Activated effector memory CD4-positive, alpha-beta T cell treated with anti-CD3 and anti-CD28 coated beads, Interleukin-2, amount 50 U/mL, for 16 hours (primary cell): ENCODE measurements around the gene ATP10A.

Experiments
- DNase-seq: peaks from one replicate; pipeline ENCODE4 v3.0.0-alpha.2; 2020

The ATP10A gene

GRCh38 chr15:25852661-25853524 lies 10.2 kb downstream of the ATP10A start:
- DNase-seq = no peak

- DNase-seq = no peak
Observed at GRCh38 chr15:25852027-25852426, 11.1 kb downstream of the ATP10A start.

- peak; percentile 87 for DNase-seq
Observed at GRCh38 chr15:25850154-25851111, 12.7 kb downstream of the ATP10A start.

DNA sequence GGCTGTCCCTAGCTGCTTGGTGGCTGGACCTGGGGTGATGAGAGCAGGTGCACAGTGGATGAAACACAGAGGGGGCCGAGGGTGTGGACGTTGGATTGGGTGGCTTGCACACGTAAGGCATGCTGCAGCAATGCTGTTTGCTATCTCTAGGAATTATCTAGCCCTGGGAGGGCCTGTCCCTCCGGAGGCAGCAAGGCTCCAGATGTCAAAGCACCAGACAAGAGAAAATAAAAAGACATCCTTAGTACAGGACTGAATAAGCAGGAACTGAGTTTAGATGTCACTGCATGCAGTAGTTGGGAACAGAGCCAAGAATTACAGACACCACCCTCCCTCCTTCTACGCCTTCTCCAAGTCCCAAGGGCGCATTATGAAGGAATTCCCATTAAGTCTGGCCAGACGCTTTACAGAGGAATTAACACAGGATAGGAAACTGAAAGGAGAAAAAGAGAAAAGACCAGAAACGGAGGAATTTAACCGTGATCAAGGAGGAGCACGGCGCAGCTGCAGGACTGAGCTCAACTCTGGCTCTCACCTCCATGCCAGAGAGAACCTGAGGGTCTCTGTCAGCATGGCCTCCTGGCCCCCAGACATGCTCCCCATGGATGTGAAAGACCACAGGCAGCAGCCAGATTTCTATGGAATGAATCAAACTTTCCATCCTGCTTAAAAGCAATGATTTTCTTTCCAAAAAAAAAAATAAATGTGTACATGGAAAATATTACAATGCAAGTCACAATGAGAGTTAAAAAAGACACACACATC lies 13.8 kb downstream of the ATP10A start:
- no peak for DNase-seq

GRCh38 chr15:25848784-25849156 lies 14.4 kb downstream of the ATP10A start:
- no peak for DNase-seq

DNA sequence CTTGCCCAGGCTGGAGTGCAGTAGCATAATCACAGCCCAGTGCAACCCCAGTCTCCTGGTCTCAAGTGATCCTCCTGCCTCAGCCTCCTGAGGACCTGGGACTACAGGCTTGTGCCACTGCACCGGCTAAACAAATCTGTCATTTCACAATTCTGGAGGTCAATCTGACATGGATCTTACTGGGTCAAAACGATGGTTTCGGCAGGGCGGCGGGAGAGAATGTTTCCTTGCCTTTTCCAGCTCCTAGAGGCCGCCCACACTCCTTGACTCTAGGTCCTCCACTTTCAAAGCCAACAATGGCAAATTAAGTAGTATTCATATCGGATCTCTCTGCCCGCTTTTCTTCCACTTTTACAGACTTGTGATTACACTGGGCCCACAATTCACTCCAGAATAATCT lies 14.8 kb downstream of the ATP10A start:
- no peak for DNase-seq

DNA sequence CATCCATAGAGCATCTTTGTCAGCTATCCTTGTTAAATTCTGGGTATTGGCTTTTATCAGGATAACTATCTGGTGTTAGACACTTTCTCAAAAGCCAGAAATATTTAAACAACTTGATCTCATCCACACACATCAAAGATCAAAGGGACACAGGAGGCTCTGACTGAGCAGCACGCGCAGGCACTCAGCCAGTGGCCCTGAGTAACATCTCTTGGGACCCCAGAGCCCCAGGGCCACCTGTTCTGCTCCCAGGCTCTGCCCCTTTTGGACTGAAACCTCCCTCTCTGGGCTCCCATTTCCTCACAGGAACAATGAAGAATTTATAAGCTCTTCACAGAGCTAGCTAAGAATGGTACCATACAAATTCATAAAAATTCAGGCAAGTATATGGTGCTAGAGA lies 16.1 kb downstream of the ATP10A start:
- no peak for DNase-seq

DNA sequence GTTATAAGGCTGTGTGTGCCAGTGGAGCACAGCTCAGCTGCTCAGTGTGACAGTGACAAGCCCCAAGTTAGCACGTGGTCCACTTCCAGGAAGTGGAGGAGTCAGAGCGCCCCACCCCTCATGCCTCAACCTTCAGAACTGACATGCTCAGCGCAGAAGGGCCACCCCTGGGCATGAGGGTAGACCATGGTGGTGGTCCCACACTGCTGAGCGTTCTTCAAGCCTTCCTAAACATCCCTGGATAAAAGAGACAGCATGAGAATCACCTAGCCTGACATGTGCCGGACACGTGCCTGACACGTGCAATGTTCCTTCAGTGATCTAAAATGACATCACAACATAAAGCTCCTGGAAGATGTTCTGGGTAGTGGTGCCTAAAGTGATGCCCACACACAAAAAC lies 16.8 kb downstream of the ATP10A start:
- DNase-seq = peak; percentile 82

GRCh38 chr15:25844981-25845680 lies 18.0 kb downstream of the ATP10A start:
- DNase-seq = no peak

- DNase-seq = no peak
Observed at GRCh38 chr15:25844542-25844941, 18.6 kb downstream of the ATP10A start.

DNA sequence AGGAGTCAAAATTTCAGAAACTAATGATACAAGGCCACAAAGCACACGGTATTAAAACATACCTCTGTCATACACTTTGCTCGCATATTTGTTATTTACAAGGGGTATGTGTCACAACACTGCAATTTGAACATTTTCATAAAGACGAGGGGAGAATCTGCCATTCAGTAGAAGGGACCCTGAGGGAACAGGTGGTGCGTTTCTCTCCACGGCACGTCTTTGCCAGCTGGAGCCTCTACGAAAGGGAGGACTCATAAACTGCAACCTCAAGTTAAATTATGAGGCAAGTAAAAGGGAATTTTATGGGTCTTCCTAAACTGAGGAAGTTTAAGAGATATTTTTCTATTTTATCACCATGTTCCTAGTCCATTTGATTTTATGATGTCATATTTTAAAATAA lies 19.1 kb downstream of the ATP10A start:
- DNase-seq = no peak

DNA sequence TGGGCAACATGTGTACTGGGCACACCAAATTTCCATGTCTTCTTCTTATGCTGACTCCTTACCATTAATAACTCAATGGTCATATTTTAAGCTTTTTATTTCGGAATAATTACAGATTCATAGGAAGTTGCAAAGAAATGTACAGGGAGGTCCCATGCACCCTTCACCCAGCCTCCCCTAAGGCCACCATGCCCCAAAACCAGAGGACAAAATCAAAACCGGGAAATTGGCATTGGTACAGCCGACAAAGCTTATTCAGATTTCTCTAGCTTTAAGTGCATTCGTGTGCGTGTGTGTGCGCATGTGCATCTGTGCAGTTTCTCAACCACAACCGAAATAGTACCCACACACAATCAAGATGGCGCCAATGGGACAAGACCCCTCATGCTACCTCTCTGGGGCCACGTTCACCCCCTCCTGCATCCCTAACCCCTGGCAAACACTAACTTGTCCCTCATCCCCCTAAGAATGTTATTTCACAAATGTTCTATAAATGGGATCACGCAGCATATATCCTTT lies 23.4 kb downstream of the ATP10A start:
- no peak for DNase-seq

DNA sequence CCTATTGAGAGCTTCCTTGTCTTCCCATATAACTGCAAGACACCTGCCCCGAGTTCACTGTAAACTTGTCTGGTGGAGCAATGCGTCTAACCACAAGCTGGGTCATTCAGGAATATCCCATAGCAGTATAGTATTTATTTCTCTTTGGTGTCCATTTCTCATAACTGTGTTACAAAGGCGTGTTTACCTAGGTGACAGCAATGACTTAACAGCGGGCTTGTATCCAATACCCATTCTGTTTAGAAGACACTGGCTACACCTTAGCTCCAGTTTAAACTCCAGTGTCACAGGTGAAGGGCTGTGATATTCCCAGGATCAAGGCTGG lies 24.3 kb downstream of the ATP10A start:
- no peak for DNase-seq

GRCh38 chr15:25838191-25838870 lies 24.8 kb downstream of the ATP10A start:
- DNase-seq = no peak

DNA sequence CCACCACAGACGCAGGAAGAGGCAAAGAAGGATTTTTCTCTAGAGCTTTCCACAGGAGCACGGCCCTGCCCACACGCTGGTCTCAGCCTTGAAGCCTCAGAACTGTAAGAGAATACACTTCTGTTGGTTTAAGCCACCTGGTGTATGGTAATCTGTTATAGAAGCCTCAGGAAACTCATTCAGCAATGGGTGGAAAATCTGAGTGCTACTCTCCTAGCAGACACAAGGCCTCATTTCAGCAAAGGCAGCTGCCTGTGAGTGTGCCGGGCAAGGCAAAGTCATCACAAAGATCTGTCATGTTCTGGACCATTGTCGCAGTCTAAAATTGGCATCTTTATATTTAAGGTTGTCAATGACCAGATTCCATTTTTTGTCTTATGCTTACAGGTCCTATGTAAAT lies 31.0 kb downstream of the ATP10A start:
- no peak for DNase-seq

DNA sequence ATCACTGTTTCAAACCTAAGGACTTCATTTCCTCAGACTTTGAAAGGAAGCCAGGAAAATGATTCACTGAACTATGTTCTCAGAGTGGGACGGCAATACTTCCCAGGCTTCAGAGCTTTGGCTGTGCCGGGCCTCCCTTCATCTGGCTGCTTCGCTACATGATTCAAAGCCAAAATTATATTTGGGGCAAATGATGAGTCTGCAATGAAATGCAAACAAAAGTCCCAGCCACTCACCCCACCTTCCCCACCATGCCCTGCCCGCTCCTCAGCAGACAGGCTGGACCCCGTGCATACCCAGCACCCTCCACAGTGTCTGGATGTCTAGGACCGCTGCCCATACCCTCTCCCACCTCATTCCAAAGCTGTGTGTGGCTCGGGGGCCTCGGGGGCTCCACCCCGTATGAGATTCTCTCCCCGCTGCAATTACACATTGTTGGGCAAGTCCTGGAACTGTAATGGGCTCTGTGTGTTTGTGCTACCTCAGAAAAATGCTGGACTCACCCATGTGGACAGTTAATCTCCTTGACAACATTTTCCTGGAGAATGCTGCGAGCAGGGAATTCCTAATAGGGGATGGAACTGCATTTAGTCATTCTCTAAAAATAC lies 32.2 kb downstream of the ATP10A start:
- DNase-seq = no peak

DNA sequence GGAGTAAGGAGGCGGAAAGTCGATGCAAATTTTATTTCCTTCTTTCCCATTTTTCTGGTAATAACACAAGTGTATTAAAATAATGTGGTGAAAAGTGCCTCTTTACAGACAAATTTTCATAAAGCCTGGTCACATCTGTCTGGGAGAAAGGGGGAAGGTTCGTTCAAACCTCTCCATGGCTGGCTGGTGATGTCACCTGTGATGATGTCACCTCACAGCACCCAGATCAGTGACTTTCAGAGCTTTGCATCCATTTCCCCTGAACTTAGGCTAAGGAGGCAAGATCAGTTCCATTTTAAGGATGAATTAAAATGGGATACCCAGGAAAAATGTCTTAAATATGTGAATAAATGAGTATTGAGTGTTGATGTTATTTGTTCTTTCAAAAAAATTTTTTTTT lies 34.1 kb downstream of the ATP10A start:
- no peak for DNase-seq

DNA sequence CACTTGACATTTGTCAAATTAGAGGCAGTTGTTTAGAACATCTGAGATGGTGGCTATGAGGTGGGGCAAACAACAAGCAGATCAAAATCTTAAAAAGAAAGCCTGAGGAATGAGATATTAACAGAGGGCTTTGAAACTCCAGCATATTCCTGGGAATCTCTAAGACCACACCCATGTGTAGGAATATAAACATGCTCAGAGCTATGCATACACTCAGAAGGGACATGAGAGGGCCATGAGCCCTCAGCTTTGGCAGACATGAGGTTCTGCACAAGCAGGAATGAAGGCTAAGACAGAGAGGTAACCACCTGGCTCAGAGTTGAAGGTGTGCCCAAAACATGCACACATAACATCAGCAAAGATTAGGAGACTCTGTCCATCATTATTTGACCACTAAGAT lies 37.9 kb downstream of the ATP10A start:
- DNase-seq = no peak

DNA sequence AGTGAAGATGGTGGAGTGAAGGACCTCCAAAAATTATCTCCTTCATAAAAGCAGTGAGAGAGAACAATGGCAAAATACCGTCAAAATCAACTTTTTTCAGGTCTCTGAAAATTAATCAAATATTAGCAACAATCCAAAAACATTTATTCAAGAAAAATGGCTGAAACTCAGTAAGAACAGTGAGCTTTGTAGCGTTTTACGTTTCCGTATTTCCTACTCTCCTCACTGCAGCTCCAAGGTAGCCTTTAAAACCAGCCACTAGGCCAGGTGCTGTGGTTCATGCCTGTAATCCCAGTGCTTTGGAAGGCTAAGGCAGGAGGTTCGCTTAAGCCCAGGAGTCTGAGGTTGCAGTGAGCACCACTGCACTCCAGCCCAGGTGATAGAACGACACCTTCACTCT lies 38.5 kb downstream of the ATP10A start:
- no peak for DNase-seq

- peak; percentile 30 for DNase-seq
Observed at GRCh38 chr15:25812845-25813244, 50.3 kb downstream of the ATP10A start.

- DNase-seq = no peak
Observed at GRCh38 chr15:25812073-25812472, 51.1 kb downstream of the ATP10A start.
